K562 (cell line): Measurements from ENCODE around the gene LTA. TPM values are rescaled to one million over a fixed set of nuclear protein-coding genes. Genes with fewer than 3 reads are reported as not detected.

Experiments used
- ARID3A ChIP-seq: IDR thresholded peaks from 2 replicates; pipeline ENCODE4 v1.6.1; 2012; ENCODE audit warnings: low read depth, low read length, improper control_type of control experiment, borderline replicate concordance
- ARID4B ChIP-seq: sonication (generic); formaldehyde crosslinking; IDR thresholded peaks from 2 replicates; pipeline ENCODE4 v1.8.0; 2022; ENCODE audit warnings: mild to moderate bottlenecking, missing genetic modification reagents
- ATF3 ChIP-seq, 2 experiments: fragments of 450-650 bp in 1 of 2; sonication (generic) in 1 of 2; formaldehyde crosslinking in 1 of 2; IDR thresholded peaks in 1 of 2; conservative IDR thresholded peaks in 1 of 2; 2 replicates each; pipeline versions ENCODE4 v1.6.1 to v1.8.1; 2016 to 2023; ENCODE audit warnings: mild to moderate bottlenecking in 2 of 2, moderate library complexity in 2 of 2, inconsistent platforms in 1 of 2, missing genetic modification reagents in 1 of 2
- CTBP1 ChIP-seq: fragments of 450-650 bp; IDR thresholded peaks from 2 replicates; pipeline ENCODE4 v1.6.1; 2016; ENCODE audit warnings: borderline replicate concordance
- JUND ChIP-seq, 2 experiments: IDR thresholded peaks; 2 replicates in 1 of 2; 3 replicates in 1 of 2; pipeline ENCODE4 v1.6.1; 2011; ENCODE audit warnings: borderline replicate concordance in 2 of 2, low read depth in 2 of 2, low read length in 2 of 2, improper control_type of control experiment in 1 of 2, missing biosample characterization in 1 of 2, missing genetic modification characterization in 1 of 2, missing genetic modification reagents in 1 of 2
- NFATC3 ChIP-seq: fragments of 450-650 bp; IDR thresholded peaks from 2 replicates; pipeline ENCODE4 v1.6.1; 2017; ENCODE audit warnings: mild to moderate bottlenecking
- TAF9B ChIP-seq: fragments of 450-650 bp; IDR thresholded peaks from 2 replicates; pipeline ENCODE4 v1.6.1; 2018; ENCODE audit warnings: mild to moderate bottlenecking; ENCODE audit not compliant: partially characterized antibody
- ZMIZ1 ChIP-seq, 2 experiments: fragments of 150-350 bp in 1 of 2; IDR thresholded peaks; 2 replicates each; pipeline ENCODE4 v1.6.1; 2012 to 2016; ENCODE audit warnings: low read depth in 2 of 2, low read length in 2 of 2, mild to moderate bottlenecking in 1 of 2, moderate library complexity in 1 of 2
- ZNF764 ChIP-seq: fragments of 250-450 bp; sonication (Bioruptor Pico); IDR thresholded peaks from 2 replicates; pipeline ENCODE4 v1.4.0; 2020; ENCODE audit warnings: low read depth, mild to moderate bottlenecking, moderate library complexity
- polyA plus RNA-seq, 8 experiments: library from polyadenylated mRNA; depleted of rRNA in 4 of 8; stranded (reverse) in 5 of 8; unstranded in 3 of 8; fragments of >200 nt; fragmentation: Nextera tagmentation in 2 of 8; fragmentation: Illumina TruSeq in 1 of 8; extraction: Ambion mirVana in 2 of 8; extraction: Trizol in 1 of 8; gene quantifications; 2 replicates each; pipeline versions ENCODE4 v1.2.1 to v1.2.3, GENCODE V29; 2011 to 2014; ENCODE audit warnings: inconsistent platforms in 1 of 8, missing spikeins in 1 of 8
- total RNA-seq, 7 experiments: library from RNA; depleted of rRNA in 6 of 7; stranded (reverse); fragments of >200 nt in 6 of 7; fragmentation: Illumina TruSeq in 2 of 7; extraction: Trizol in 2 of 7; gene quantifications; 2 replicates each; pipeline versions ENCODE4 v1.2.1 to v1.2.3, GENCODE V29; 2011 to 2021; ENCODE audit warnings: low replicate concordance in 1 of 7
- TF ChIP-seq, protein P1 (sequence below): fragments of 250-450 bp; sonication (Bioruptor Pico); IDR thresholded peaks from 2 replicates; pipeline ENCODE4 v1.5.0; 2022; ENCODE audit warnings: mild to moderate bottlenecking

Gene LTA
- total and polyA plus RNA-seq, 9 of the 15 experiments (the other 6 are each of a cell fraction or from before 2014, with no cell fraction given): 0.80 TPM; not detected in 8

- TF ChIP-seq ARID3A: no peak
- TF ChIP-seq ZNF764 (CRISPR knock-in tag): no peak
- TF ChIP-seq TAF9B: no peak
- no peak for TF ChIP-seq NFATC3
- 0 out of 2 replicates have a peak, but pooled peaks have one; percentile 51 for TF ChIP-seq CTBP1
- no peak for TF ChIP-seq JUND (IDR thresholded peaks at IDR 0.05; ENCODE audit: borderline replicate concordance, low read depth, low read length)
- no peak; the same call in 2 of the 3 replicates for TF ChIP-seq JUND (tag; IDR thresholded peaks at IDR 0.05; ENCODE audit: borderline replicate concordance, low read depth, low read length)
- no peak for TF ChIP-seq ZMIZ1 (IDR thresholded peaks at IDR 0.05; ENCODE audit: low read depth in 2 of 2, low read length in 2 of 2)
- TF ChIP-seq ATF3 (IDR thresholded peaks at IDR 0.05): peak; percentile 37; the same call in 1 of the 2 replicates
- no peak for TF ChIP-seq ATF3 (CRISPR knock-in tag; conservative IDR thresholded peaks at IDR 0.05)
- TF ChIP-seq ARID4B (CRISPR knock-in tag): peak; percentile 63; the same call in 1 of the 2 replicates
- TF ChIP-seq, protein P1, sequence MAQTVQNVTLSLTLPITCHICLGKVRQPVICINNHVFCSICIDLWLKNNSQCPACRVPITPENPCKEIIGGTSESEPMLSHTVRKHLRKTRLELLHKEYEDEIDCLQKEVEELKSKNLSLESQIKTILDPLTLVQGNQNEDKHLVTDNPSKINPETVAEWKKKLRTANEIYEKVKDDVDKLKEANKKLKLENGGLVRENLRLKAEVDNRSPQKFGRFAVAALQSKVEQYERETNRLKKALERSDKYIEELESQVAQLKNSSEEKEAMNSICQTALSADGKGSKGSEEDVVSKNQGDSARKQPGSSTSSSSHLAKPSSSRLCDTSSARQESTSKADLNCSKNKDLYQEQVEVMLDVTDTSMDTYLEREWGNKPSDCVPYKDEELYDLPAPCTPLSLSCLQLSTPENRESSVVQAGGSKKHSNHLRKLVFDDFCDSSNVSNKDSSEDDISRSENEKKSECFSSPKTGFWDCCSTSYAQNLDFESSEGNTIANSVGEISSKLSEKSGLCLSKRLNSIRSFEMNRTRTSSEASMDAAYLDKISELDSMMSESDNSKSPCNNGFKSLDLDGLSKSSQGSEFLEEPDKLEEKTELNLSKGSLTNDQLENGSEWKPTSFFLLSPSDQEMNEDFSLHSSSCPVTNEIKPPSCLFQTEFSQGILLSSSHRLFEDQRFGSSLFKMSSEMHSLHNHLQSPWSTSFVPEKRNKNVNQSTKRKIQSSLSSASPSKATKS: no peak
These were observed 46.0 kb upstream of the LTA start (continued) for GRCh38 chr6:31525932-31526591.
